Immature natural killer cell (primary cell): ENCODE data around the gene SGMS1. TPM values are rescaled to one million over a fixed set of nuclear protein-coding genes. Genes with fewer than 3 reads are reported as not detected.
"Not testable (repeated sequence)": the region's sequence is repeated elsewhere in the genome, so short reads cannot be mapped to it uniquely, and the experiment has no call there.

ENCODE experiments used
- DNase-seq, 3 donors: peaks; one replicate each; pipeline ENCODE4 v3.0.0; 2022; ENCODE audit warnings: mixed read lengths in 1 of 3
- H3K27ac Mint-ChIP-seq, 6 donors: one replicate each; pipeline ENCODE4 v1.8.0; 2020; ENCODE audit warnings: mixed read lengths in 6 of 6, mild to moderate bottlenecking in 5 of 6, inconsistent platforms in 4 of 6, moderate library complexity in 3 of 6
- H3K27me3 Mint-ChIP-seq, 3 donors: one replicate each; pipeline ENCODE4 v1.8.0; 2020 to 2021; ENCODE audit warnings: low read depth in 3 of 3, mild to moderate bottlenecking in 3 of 3, mixed read lengths in 3 of 3, moderate library complexity in 3 of 3, inconsistent platforms in 1 of 3
- H3K36me3 Mint-ChIP-seq, 3 donors: one replicate each; pipeline ENCODE4 v1.8.0; 2020; ENCODE audit warnings: mixed read lengths in 3 of 3, inconsistent platforms in 2 of 3, mild to moderate bottlenecking in 2 of 3
- H3K4me1 Mint-ChIP-seq, 2 donors: one replicate each; pipeline ENCODE4 v1.8.0; 2020; ENCODE audit warnings: inconsistent platforms in 2 of 2, mild to moderate bottlenecking in 2 of 2, mixed read lengths in 2 of 2, moderate library complexity in 1 of 2
- H3K4me3 Mint-ChIP-seq, 5 donors: one replicate each; pipeline ENCODE4 v1.8.0; 2020; ENCODE audit warnings: mild to moderate bottlenecking in 5 of 5, mixed read lengths in 5 of 5, inconsistent platforms in 3 of 5, moderate library complexity in 3 of 5
- H3K9me3 Mint-ChIP-seq, 6 donors: one replicate each; pipeline ENCODE4 v1.8.0; 2020; ENCODE audit warnings: mild to moderate bottlenecking in 6 of 6, mixed read lengths in 6 of 6, inconsistent platforms in 4 of 6, moderate library complexity in 3 of 6
- polyA plus RNA-seq, 3 donors: library from polyadenylated mRNA; unstranded; fragments of 300-500 nt; fragmentation: Illumina TruSeq; gene quantifications; one replicate each; pipeline ENCODE4 v1.2.3, GENCODE V29; 2021

Gene SGMS1
- polyA plus RNA-seq: 10 to 100 TPM in 2 of 3 donors, 1 to 10 TPM in 1; 9.2 to 13.3 (median 11.8) TPM

DNA sequence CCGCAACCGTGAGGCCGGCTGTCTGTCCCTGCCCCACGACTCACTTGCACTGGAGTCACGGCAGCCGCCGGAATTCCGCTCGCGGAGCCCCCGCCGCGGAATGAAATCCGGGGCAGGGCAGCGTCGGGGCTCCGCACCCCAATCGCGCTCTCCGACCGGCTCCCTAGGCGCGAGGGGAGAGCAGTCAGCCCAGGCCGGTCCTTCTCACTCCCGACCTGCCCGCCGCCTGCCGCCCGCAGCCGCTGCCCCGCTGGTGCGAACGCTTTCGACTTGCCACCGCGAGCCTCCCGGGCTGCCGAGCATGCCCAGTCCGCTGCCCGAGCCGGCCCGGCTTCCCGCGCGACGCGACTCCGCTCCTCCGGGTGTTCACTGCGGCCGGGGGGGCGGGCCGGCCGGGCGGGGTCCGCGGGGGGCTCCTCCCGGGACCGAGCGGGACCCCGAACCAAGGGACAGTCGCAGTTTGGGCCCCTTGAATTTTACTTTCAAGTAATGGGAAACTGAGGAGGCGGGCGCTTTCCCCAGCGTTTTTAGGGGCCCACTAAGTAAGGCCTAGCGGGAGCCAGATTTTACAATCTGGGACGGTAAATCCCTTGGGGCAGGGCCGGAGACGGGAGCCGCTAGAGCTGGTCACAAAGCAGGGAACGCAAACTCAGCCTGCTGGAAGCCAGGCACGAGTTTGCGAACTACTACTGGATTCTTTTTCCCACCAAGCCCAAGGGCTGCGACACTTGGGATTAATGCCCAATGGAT is at the start of gene SGMS1:
TSS of gene SGMS1 (minus strand) at position 294 of the 750 bp plus-strand sequence. CDS start 279,842 bp downstream, outside the sequence.
- peak within 1 kb of the TSS; percentile 90 to 98 (median 94) for H3K4me3 Mint-ChIP-seq

GRCh38 chr10:50672152-50672551 is 48.4 kb upstream of the SGMS1 start:
- H3K4me3 Mint-ChIP-seq: peak overlapping the region; percentile 15 to 69 (median 48)
- H3K27me3 Mint-ChIP-seq, H3K9me3 Mint-ChIP-seq, H3K36me3 Mint-ChIP-seq: not testable (repeated sequence)
- H3K27ac Mint-ChIP-seq: peak overlapping the region; percentile 81 to 98 (median 91)
- peak; percentile 73 to 77 (median 75) for DNase-seq
- H3K4me1 Mint-ChIP-seq: peaks cover 26% of the 10 kb centered on the region in 2 donors

More for the DNA sequence above, at the start of gene SGMS1:
- H3K4me1 Mint-ChIP-seq: peaks cover 34 to 50% of the 10 kb centered on the region in 2 donors
- DNase-seq: peak; percentile 87 to 88 (median 87)
- peak within 1 kb of the TSS; percentile 97 to 99 (median 98) for H3K27ac Mint-ChIP-seq
- no peaks in the 10 kb centered on the region for H3K9me3 Mint-ChIP-seq
- peaks cover 9 to 13% (median 12%) of the 10 kb centered on the region in 3 donors for H3K36me3 Mint-ChIP-seq
- peaks cover 13 to 21% (median 20%) of the 10 kb centered on the region in 3 donors for H3K27me3 Mint-ChIP-seq

GRCh38 chr10:50671645-50672044 is 47.9 kb upstream of the SGMS1 start:
- not testable (repeated sequence) for H3K9me3 Mint-ChIP-seq, H3K36me3 Mint-ChIP-seq, H3K27me3 Mint-ChIP-seq, DNase-seq
- Mint-ChIP-seq H3K27ac (peak overlapping the region; percentile 81 to 98 (median 91)), H3K4me1 (peaks cover 26% of the 10 kb centered on the region in 2 donors), H3K4me3 (peak overlapping the region; percentile 15 to 69 (median 48))

- Mint-ChIP-seq H3K27ac (peak overlapping the region in 5 of 6 donors; percentile 36 to 98 (median 83)), H3K4me1 (peaks cover 26% of the 10 kb centered on the region in 2 donors)
- DNase-seq, H3K27me3 Mint-ChIP-seq, H3K4me3 Mint-ChIP-seq, H3K36me3 Mint-ChIP-seq, H3K9me3 Mint-ChIP-seq: not testable (repeated sequence)
Observed at GRCh38 chr10:50669957-50670356, 46.2 kb upstream of the SGMS1 start.

DNA sequence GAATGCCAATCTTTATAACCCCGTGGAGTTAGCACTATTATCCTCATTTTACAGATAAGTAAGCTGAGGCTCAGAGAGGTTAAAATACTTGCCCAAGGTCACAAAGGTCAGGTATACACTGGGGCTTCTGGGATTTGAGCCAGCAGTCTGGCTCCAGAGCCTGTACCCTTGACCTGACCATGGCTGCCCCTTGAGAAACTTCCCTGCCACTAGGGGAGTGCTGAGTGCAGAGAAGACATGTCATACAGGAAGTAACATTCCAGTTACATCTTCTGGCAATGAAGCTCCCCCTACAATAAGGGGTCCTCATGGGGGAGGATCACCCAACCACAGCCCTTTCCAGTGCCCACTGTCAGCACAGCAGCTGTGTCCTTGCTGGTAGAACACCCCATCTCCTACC is 43.6 kb upstream of the SGMS1 start:
- H3K4me1 Mint-ChIP-seq: peaks cover 14 to 17% of the 10 kb centered on the region in 2 donors
- not testable (repeated sequence) for H3K4me3 Mint-ChIP-seq, H3K27me3 Mint-ChIP-seq, DNase-seq, H3K36me3 Mint-ChIP-seq, H3K27ac Mint-ChIP-seq, H3K9me3 Mint-ChIP-seq

GRCh38 chr10:50662420-50662819 is 38.7 kb upstream of the SGMS1 start:
- H3K27ac Mint-ChIP-seq, H3K9me3 Mint-ChIP-seq, H3K4me3 Mint-ChIP-seq, H3K27me3 Mint-ChIP-seq, DNase-seq, H3K36me3 Mint-ChIP-seq: not testable (repeated sequence)
- peaks cover 9 to 11% of the 10 kb centered on the region in 2 donors for H3K4me1 Mint-ChIP-seq

- not testable (repeated sequence) for H3K36me3 Mint-ChIP-seq, H3K9me3 Mint-ChIP-seq, H3K27ac Mint-ChIP-seq, H3K27me3 Mint-ChIP-seq, DNase-seq, H3K4me3 Mint-ChIP-seq
- H3K4me1 Mint-ChIP-seq: peaks cover 9 to 11% of the 10 kb centered on the region in 2 donors
Observed at GRCh38 chr10:50661563-50661962, 37.8 kb upstream of the SGMS1 start.

GRCh38 chr10:50659865-50660730 is 36.3 kb upstream of the SGMS1 start:
- Mint-ChIP-seq H3K4me3 (peak overlapping the region; percentile 85 to 94 (median 86)), H3K4me1 (peaks cover 9 to 11% of the 10 kb centered on the region in 2 donors), H3K27ac (peak overlapping the region; percentile 57 to 84 (median 70))
- not testable (repeated sequence) for H3K27me3 Mint-ChIP-seq, H3K9me3 Mint-ChIP-seq, H3K36me3 Mint-ChIP-seq
- DNase-seq: peak; percentile 67 to 70 (median 68)

GRCh38 chr10:50659016-50659864 is 35.5 kb upstream of the SGMS1 start:
- H3K9me3 Mint-ChIP-seq, H3K27ac Mint-ChIP-seq: not testable (repeated sequence)
- H3K4me3 Mint-ChIP-seq: peak overlapping the region; percentile 85 to 94 (median 86)

DNA sequence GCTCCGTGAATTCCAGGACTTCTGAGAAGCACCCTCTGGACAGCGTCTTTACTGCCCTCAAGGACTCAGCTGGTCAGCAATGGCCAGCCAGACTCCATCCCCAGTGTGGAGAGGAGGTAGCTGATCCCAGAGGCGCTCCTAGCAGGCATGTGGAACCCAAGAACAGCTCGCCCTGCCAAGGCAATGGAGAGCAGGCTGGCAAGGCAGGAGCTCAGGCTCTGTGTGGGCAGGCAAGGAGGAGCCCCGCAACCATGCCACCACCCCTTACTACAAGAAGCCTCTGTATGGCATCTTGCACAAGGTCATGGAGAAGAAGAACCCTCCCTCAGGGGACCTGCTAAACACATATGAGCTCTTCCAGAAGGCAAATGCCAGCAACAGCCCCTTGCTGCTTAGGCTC is 34.4 kb upstream of the SGMS1 start:
- no peaks in the 10 kb centered on the region for H3K36me3 Mint-ChIP-seq
- peaks cover 0 to 2% (median 0%) of the 10 kb centered on the region in 3 donors for H3K27me3 Mint-ChIP-seq
- peaks cover 17 to 19% of the 10 kb centered on the region in 2 donors for H3K4me1 Mint-ChIP-seq
- DNase-seq: no peak
- H3K4me3 Mint-ChIP-seq: peak overlapping the region in 3 of 5 donors; percentile 27 to 40 (median 33)
- H3K27ac Mint-ChIP-seq: peak overlapping the region in 1 of 6 donors; percentile 44
- no peaks in the 10 kb centered on the region for H3K9me3 Mint-ChIP-seq

More at GRCh38 chr10:50659016-50659864, 35.5 kb upstream of the SGMS1 start:
- peaks cover 9 to 11% of the 10 kb centered on the region in 2 donors for H3K4me1 Mint-ChIP-seq
- not testable (repeated sequence) for H3K36me3 Mint-ChIP-seq, DNase-seq, H3K27me3 Mint-ChIP-seq

- Mint-ChIP-seq H3K36me3 (no peaks in the 10 kb centered on the region), H3K9me3 (no peaks in the 10 kb centered on the region), H3K27me3 (peaks cover 0 to 3% (median 3%) of the 10 kb centered on the region in 3 donors), H3K4me3 (peak overlapping the region in 1 of 5 donors; percentile 8), H3K27ac (peak overlapping the region in 2 of 6 donors; percentile 23 to 24), H3K4me1 (peaks cover 11 to 14% of the 10 kb centered on the region in 2 donors)
- DNase-seq: no peak
Observed at GRCh38 chr10:50653758-50654157, 30.0 kb upstream of the SGMS1 start.

- Mint-ChIP-seq H3K27ac (no peak overlapping the region), H3K36me3 (no peaks in the 10 kb centered on the region), H3K27me3 (peaks cover 0 to 3% (median 3%) of the 10 kb centered on the region in 3 donors), H3K4me3 (peak overlapping the region in 1 of 5 donors; percentile 4), H3K4me1 (peaks cover 11 to 14% of the 10 kb centered on the region in 2 donors), H3K9me3 (no peaks in the 10 kb centered on the region)
- peak in 2 of 3 donors; percentile 36 to 40 for DNase-seq
Observed at GRCh38 chr10:50653142-50653541, 29.4 kb upstream of the SGMS1 start.

DNA sequence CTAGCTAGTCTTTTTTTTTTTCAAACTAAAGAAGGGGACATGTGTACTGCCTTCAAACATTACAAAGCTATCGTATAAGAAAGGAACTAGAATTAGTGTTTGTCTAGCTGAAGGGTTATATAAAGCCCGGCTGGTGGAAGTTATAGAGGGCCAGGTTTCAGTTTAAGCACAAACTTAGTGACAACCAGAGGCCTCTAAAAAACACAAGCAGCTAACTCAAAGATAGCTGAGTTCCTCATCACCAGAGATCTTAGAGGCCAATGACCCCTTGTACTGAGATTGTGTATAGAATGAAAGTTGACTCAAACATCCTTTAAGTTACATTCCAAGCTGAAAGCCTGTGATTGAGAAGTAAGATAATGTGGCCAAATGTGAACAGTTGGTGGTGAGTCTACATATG is 28.1 kb upstream of the SGMS1 start:
- no peak overlapping the region for H3K27ac Mint-ChIP-seq
- DNase-seq: no peak

More for the DNA sequence above, 28.1 kb upstream of the SGMS1 start:
- Mint-ChIP-seq H3K9me3 (no peaks in the 10 kb centered on the region), H3K27me3 (peaks cover 2 to 6% (median 3%) of the 10 kb centered on the region in 3 donors), H3K36me3 (peaks cover 0 to 3% (median 0%) of the 10 kb centered on the region in 3 donors), H3K4me1 (peaks cover 11 to 14% of the 10 kb centered on the region in 2 donors), H3K4me3 (no peak overlapping the region)
